DND-41 (cell line): ENCODE measurements around the gene RPS16.

Experiments used
- ATAC-seq: fragments of 200-7000 bp; cut with Tn5 transposase; 3 replicates; pipeline ENCODE4 v1.9.1; 2021; ENCODE audit warnings: low read depth; ENCODE audit not compliant: insufficient read depth
- DNase-seq: peaks from one replicate; pipeline ENCODE4 v3.0.0-alpha.2; 2020
- H2AFZ ChIP-seq: 2 replicates; pipeline ENCODE4 v1.6.0; 2012; ENCODE audit warnings: low read depth, low read length
- H3K27ac ChIP-seq: 2 replicates; pipeline ENCODE4 v1.5.1; 2012; ENCODE audit warnings: low read length, inconsistent platforms
- H3K27me3 ChIP-seq: fragments of 200-600 bp; sonication (generic); 2 replicates; pipeline ENCODE4 v1.6.0; 2012; ENCODE audit warnings: low read length, mild to moderate bottlenecking, inconsistent platforms; ENCODE audit not compliant: insufficient read depth, poor library complexity
- H3K36me3 ChIP-seq: 2 replicates; pipeline ENCODE4 v1.5.1; 2012; ENCODE audit warnings: low read length, inconsistent platforms; ENCODE audit not compliant: insufficient read depth
- H3K4me1 ChIP-seq: 2 replicates; pipeline ENCODE4 v1.5.1; 2012; ENCODE audit warnings: mild to moderate bottlenecking, low read length; ENCODE audit not compliant: insufficient read depth
- H3K4me2 ChIP-seq: 2 replicates; pipeline ENCODE4 v1.6.0; 2012; ENCODE audit warnings: mild to moderate bottlenecking, moderate library complexity, low read length, inconsistent platforms; ENCODE audit not compliant: insufficient read depth
- H3K4me3 ChIP-seq, 2 experiments: fragments of 200-600 bp in 1 of 2; shearing (Covaris generic) in 1 of 2; 2 replicates each; pipeline ENCODE4 v1.5.1; 2012 to 2016; ENCODE audit warnings: inconsistent platforms in 2 of 2, low read length in 2 of 2, mild to moderate bottlenecking in 2 of 2, low read depth in 1 of 2, moderate library complexity in 1 of 2
- H3K79me2 ChIP-seq: 2 replicates; pipeline ENCODE4 v1.6.0; 2012; ENCODE audit warnings: low read length, inconsistent platforms; ENCODE audit not compliant: insufficient read depth
- H3K9ac ChIP-seq: 2 replicates; pipeline ENCODE4 v1.6.0; 2012; ENCODE audit warnings: low read depth, mild to moderate bottlenecking, inconsistent platforms, low read length, moderate library complexity
- H3K9me3 ChIP-seq: 2 replicates; pipeline ENCODE4 v1.5.1; 2012; ENCODE audit warnings: low read length, moderate library complexity, mild to moderate bottlenecking, inconsistent platforms; ENCODE audit not compliant: insufficient read depth, severe bottlenecking
- H4K20me1 ChIP-seq: 2 replicates; pipeline ENCODE4 v1.6.0; 2012; ENCODE audit warnings: low read length; ENCODE audit not compliant: insufficient read depth
- EZH2 ChIP-seq: IDR thresholded peaks from 3 replicates; pipeline ENCODE4 v1.6.1; 2012; ENCODE audit warnings: borderline replicate concordance, low read depth, mild to moderate bottlenecking, moderate library complexity, low read length, inconsistent platforms; ENCODE audit not compliant: severe bottlenecking
- TF ChIP-seq, protein P1 (sequence below): IDR thresholded peaks from 2 replicates; pipeline ENCODE4 v1.5.1; 2012; ENCODE audit warnings: borderline replicate concordance, low read length, moderate library complexity, mild to moderate bottlenecking; ENCODE audit not compliant: poor library complexity, severe bottlenecking; ENCODE audit errors: extremely low read depth

Gene RPS16

DNA sequence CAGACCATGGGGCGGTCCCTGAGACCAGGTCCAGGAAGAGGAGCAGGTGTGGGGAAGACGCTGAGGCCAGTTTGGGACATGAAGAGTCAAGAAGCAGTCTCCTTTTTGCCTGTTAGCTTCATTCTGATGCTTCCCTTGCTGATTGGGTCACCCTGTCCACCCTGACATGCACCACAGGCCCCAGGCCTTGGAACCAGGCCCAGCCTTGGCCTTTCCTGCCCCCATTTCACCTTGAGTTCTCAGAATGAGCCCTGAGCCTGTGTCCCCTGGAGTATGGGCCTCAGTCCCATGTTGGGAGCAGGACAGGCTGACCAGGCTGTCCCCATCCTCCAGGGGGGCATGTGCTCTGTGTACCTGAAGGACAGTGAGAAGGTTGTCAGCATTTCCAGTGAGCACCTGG, 40.0 kb upstream of the RPS16 start:
- H3K9ac ChIP-seq: no peak overlapping the region
- ATAC-seq (no peak), DNase-seq (no peak)
- H3K79me2 ChIP-seq: peaks cover 1% of the 10 kb centered on the region
- H3K4me1 ChIP-seq: peaks cover 8% of the 10 kb centered on the region
- no peak for TF ChIP-seq EZH2
- TF ChIP-seq, protein P1, sequence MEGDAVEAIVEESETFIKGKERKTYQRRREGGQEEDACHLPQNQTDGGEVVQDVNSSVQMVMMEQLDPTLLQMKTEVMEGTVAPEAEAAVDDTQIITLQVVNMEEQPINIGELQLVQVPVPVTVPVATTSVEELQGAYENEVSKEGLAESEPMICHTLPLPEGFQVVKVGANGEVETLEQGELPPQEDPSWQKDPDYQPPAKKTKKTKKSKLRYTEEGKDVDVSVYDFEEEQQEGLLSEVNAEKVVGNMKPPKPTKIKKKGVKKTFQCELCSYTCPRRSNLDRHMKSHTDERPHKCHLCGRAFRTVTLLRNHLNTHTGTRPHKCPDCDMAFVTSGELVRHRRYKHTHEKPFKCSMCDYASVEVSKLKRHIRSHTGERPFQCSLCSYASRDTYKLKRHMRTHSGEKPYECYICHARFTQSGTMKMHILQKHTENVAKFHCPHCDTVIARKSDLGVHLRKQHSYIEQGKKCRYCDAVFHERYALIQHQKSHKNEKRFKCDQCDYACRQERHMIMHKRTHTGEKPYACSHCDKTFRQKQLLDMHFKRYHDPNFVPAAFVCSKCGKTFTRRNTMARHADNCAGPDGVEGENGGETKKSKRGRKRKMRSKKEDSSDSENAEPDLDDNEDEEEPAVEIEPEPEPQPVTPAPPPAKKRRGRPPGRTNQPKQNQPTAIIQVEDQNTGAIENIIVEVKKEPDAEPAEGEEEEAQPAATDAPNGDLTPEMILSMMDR: no peak
- peaks cover 57% of the 10 kb centered on the region for H3K36me3 ChIP-seq
- no peaks in the 10 kb centered on the region for H3K27me3 ChIP-seq
- no peak overlapping the region for H3K4me2 ChIP-seq
- H4K20me1 ChIP-seq: peaks cover 5% of the 10 kb centered on the region
- H3K9me3 ChIP-seq: no peaks in the 10 kb centered on the region
- H2AFZ ChIP-seq: no peak overlapping the region
- no peak overlapping the region for H3K4me3 ChIP-seq
- H3K27ac ChIP-seq: no peak overlapping the region

DNA sequence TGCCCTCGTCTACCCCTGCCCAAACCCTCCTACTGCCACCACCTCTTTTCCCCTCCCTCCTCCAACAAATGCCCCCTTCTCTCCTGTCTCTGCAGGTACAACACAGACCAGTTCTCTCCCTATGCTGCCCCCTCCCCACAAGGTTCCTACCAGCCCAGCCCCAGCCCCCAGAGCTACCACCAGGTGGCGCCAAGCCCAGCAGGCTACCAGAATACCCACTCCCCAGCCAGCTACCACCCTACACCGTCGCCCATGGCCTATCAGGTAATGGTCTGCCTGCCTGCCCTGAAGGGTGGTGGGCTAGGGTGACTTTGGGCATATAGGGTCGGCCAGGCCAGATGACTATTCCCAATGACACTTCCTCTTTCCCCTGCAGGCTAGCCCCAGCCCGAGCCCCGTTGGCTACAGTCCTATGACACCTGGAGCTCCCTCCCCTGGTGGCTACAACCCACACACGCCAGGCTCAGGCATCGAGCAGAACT, 38.4 kb upstream of the RPS16 start:
- ATAC-seq (peak; percentile 93), DNase-seq (peak; percentile 78)
- Histone ChIP-seq H4K20me1 (peaks cover 5% of the 10 kb centered on the region), H3K4me1 (no peaks in the 10 kb centered on the region), H3K36me3 (peaks cover 73% of the 10 kb centered on the region), H3K27me3 (no peaks in the 10 kb centered on the region), H2AFZ (no peak overlapping the region), H3K79me2 (no peaks in the 10 kb centered on the region), H3K27ac (no peak overlapping the region), H3K4me2 (no peak overlapping the region), H3K9me3 (no peaks in the 10 kb centered on the region), H3K4me3 (no peak overlapping the region), H3K9ac (no peak overlapping the region)
- TF ChIP-seq EZH2: no peak
- TF ChIP-seq, protein P1: peak; percentile 90

DNA sequence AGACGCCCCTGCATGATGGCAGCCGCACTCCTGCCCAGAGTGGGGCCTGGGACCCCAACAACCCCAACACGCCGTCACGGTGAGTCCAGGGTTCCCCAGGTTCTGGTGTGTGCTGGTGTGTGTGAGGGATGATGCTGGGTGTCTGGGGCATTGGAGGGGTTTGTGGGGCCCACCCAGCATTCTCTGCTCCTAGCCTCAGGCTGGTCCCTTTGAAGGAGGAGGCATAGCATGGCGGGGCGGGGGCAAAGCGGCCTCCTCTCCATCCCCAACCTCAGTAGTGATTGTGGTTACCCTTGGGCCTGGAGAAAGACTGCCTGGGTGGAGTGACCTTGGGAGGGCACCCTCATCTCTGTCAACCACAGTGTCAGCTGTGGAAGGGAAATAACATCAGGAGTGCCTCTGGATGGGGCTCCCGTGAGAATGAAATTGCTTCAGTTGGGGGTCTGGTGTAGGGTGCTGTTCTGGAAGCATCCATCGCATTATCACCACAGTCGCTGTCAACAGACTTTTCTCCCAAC, 37.8 kb upstream of the RPS16 start:
- no peak for TF ChIP-seq EZH2
- TF ChIP-seq, protein P1: no peak
- Histone ChIP-seq H3K4me1 (no peaks in the 10 kb centered on the region), H4K20me1 (peaks cover 5% of the 10 kb centered on the region), H3K4me2 (no peak overlapping the region), H3K27me3 (no peaks in the 10 kb centered on the region), H3K4me3 (no peak overlapping the region), H3K9me3 (no peaks in the 10 kb centered on the region), H3K79me2 (no peaks in the 10 kb centered on the region), H3K36me3 (peaks cover 79% of the 10 kb centered on the region), H3K9ac (no peak overlapping the region), H2AFZ (no peak overlapping the region), H3K27ac (no peak overlapping the region)
- ATAC-seq (no peak), DNase-seq (no peak)
